Measurements from ENCODE around the gene COBL.

DNA sequence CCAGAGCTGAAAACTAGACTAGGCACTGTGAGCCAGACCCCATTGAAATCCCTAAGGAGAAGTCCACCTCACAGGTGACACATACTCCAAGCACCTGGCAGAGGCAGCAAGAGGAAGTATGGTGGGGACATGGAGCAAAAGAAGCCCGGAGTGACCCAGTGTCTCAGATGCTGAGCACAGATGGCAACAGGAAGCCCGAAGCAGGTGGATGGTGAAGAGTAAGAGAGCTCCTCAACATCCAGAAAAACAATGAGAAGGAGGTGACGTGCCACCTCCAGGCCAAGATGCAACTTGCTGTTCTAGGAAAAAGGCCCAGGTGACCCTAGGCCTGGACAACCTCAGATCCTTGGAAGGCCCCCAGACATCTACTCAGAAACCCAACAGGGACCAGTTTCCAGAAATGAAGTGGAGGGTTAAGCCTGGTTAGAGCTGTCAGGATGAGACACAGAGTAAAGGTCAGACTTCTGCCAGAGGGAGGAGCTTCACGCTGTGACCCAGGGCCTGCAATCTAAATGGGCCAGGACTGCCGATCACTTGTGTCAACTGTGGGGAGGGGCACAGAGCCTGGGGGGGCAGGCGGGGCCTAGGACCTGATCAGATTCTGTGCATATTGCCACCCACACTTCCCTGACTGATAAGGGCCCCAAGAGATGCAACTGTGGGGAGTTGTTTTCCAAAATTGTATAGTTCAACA, 2.4 kb upstream of the COBL start:
- TF ChIP-seq, protein P1, sequence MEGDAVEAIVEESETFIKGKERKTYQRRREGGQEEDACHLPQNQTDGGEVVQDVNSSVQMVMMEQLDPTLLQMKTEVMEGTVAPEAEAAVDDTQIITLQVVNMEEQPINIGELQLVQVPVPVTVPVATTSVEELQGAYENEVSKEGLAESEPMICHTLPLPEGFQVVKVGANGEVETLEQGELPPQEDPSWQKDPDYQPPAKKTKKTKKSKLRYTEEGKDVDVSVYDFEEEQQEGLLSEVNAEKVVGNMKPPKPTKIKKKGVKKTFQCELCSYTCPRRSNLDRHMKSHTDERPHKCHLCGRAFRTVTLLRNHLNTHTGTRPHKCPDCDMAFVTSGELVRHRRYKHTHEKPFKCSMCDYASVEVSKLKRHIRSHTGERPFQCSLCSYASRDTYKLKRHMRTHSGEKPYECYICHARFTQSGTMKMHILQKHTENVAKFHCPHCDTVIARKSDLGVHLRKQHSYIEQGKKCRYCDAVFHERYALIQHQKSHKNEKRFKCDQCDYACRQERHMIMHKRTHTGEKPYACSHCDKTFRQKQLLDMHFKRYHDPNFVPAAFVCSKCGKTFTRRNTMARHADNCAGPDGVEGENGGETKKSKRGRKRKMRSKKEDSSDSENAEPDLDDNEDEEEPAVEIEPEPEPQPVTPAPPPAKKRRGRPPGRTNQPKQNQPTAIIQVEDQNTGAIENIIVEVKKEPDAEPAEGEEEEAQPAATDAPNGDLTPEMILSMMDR (IDR thresholded peaks at IDR 0.05), result no peak
- TF ChIP-seq POLR2A (IDR thresholded peaks at IDR 0.05), result no peak
